ENCODE measurements around the gene PROCR.

The PROCR gene

GRCh38 chr20:35146920-35147574 is 24.8 kb upstream of the PROCR start, which contains the start of gene EDEM2:
EDEM2 (minus strand) TSS chr20:35147336; CDS start chr20:35147258, 78 bp downstream.
- TF ChIP-seq FOXP2 (optimal IDR thresholded peaks at IDR 0.05; ENCODE audit: borderline replicate concordance, extremely low read depth, extremely low read length, insufficient read depth) (peak; percentile 83), POLR2AphosphoS5 (IDR thresholded peaks at IDR 0.05; ENCODE audit: low read depth, low read length) (peak; percentile 75), TAF1 (IDR thresholded peaks at IDR 0.05; ENCODE audit: borderline replicate concordance, insufficient read depth, low read length) (peak; percentile 48; the same call in 1 of the 2 replicates), SIN3A (IDR thresholded peaks at IDR 0.05; ENCODE audit: borderline replicate concordance, insufficient read depth, low read length) (peak; percentile 79; the same call in 1 of the 2 replicates)
- TF ChIP-seq, protein P1, sequence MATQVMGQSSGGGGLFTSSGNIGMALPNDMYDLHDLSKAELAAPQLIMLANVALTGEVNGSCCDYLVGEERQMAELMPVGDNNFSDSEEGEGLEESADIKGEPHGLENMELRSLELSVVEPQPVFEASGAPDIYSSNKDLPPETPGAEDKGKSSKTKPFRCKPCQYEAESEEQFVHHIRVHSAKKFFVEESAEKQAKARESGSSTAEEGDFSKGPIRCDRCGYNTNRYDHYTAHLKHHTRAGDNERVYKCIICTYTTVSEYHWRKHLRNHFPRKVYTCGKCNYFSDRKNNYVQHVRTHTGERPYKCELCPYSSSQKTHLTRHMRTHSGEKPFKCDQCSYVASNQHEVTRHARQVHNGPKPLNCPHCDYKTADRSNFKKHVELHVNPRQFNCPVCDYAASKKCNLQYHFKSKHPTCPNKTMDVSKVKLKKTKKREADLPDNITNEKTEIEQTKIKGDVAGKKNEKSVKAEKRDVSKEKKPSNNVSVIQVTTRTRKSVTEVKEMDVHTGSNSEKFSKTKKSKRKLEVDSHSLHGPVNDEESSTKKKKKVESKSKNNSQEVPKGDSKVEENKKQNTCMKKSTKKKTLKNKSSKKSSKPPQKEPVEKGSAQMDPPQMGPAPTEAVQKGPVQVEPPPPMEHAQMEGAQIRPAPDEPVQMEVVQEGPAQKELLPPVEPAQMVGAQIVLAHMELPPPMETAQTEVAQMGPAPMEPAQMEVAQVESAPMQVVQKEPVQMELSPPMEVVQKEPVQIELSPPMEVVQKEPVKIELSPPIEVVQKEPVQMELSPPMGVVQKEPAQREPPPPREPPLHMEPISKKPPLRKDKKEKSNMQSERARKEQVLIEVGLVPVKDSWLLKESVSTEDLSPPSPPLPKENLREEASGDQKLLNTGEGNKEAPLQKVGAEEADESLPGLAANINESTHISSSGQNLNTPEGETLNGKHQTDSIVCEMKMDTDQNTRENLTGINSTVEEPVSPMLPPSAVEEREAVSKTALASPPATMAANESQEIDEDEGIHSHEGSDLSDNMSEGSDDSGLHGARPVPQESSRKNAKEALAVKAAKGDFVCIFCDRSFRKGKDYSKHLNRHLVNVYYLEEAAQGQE (IDR thresholded peaks at IDR 0.05; ENCODE audit: insufficient read depth in 1 of 2, low read depth in 2 of 2, low read length in 2 of 2): no peak

- TF ChIP-seq, protein P1 (IDR thresholded peaks at IDR 0.05; ENCODE audit: insufficient read depth in 1 of 2, low read depth in 2 of 2, low read length in 2 of 2): no peak
- TF ChIP-seq TAF1 (IDR thresholded peaks at IDR 0.05; ENCODE audit: borderline replicate concordance, insufficient read depth, low read length) (no peak), FOXP2 (optimal IDR thresholded peaks at IDR 0.05; ENCODE audit: borderline replicate concordance, extremely low read depth, extremely low read length, insufficient read depth) (no peak), SIN3A (IDR thresholded peaks at IDR 0.05; ENCODE audit: borderline replicate concordance, insufficient read depth, low read length) (no peak), POLR2AphosphoS5 (IDR thresholded peaks at IDR 0.05; ENCODE audit: low read depth, low read length) (no peak)
These were observed 20.9 kb upstream of the PROCR start for GRCh38 chr20:35150846-35151579.

DNA sequence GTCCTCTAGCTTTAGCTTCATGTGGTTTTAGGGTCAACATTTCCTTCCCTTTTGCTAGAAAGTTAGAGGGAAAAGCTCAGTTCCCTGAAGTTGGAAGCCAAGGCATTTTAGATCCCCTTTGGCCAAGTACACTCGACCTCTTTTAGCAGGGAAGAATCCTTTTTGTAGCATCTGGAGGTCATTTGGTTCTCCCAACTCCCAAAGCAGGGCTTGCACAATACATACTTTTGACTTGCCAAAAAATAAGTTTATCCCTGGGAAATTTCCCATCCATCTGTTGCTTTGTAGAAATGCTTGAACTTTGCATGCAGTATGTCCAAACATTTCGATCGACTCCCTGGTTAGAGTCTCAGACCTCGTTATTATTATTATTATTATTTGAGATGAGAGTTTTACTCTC is 20.1 kb upstream of the PROCR start:
- TF ChIP-seq FOXP2 (optimal IDR thresholded peaks at IDR 0.05; ENCODE audit: borderline replicate concordance, extremely low read depth, extremely low read length, insufficient read depth) (no peak), TAF1 (IDR thresholded peaks at IDR 0.05; ENCODE audit: borderline replicate concordance, insufficient read depth, low read length) (no peak), SIN3A (IDR thresholded peaks at IDR 0.05; ENCODE audit: borderline replicate concordance, insufficient read depth, low read length) (no peak), POLR2AphosphoS5 (IDR thresholded peaks at IDR 0.05; ENCODE audit: low read depth, low read length) (no peak)
- TF ChIP-seq, protein P1 (IDR thresholded peaks at IDR 0.05; ENCODE audit: insufficient read depth in 1 of 2, low read depth in 2 of 2, low read length in 2 of 2): no peak

DNA sequence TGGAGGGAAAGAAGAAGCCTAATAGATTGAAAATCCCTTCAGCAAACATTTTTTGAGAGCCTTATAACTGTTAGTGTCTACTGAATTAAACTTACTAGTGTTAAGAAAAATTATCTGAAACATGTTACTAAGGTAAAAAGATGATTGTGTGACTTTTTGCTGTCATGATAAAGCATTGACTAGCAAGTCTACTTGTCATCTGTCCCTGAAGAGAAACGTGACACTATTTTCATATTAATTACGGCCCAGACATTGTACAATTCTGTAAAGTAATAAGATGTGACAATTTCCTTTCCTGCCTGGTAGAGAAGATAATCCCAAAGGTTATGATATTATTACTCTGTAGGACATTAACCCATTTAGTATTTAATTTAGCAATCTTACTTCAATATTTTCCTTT is 15.9 kb upstream of the PROCR start:
- TF ChIP-seq FOXP2 (optimal IDR thresholded peaks at IDR 0.05; ENCODE audit: borderline replicate concordance, extremely low read depth, extremely low read length, insufficient read depth) (no peak), SIN3A (IDR thresholded peaks at IDR 0.05; ENCODE audit: borderline replicate concordance, insufficient read depth, low read length) (no peak), POLR2AphosphoS5 (IDR thresholded peaks at IDR 0.05; ENCODE audit: low read depth, low read length) (no peak), TAF1 (IDR thresholded peaks at IDR 0.05; ENCODE audit: borderline replicate concordance, insufficient read depth, low read length) (no peak)
- TF ChIP-seq, protein P1 (IDR thresholded peaks at IDR 0.05; ENCODE audit: insufficient read depth in 1 of 2, low read depth in 2 of 2, low read length in 2 of 2): no peak

Data from PFSK-1 (cell line).